Measurements from ENCODE around the gene CD28. TPM values are rescaled to one million over a fixed set of nuclear protein-coding genes. Genes with fewer than 3 reads are reported as not detected.
A peak's percentile ranks its signal among the peaks of the same experiment; 100 is the strongest.

CD28 gene
- total and polyA plus RNA-seq, 2 experiments from 2014 or later: not detected

- Histone ChIP-seq H3K9me3 (ENCODE audit: low read depth) (no peaks in the 10 kb centered on the region), H3K27ac (no peak overlapping the region), H3K27me3 (no peaks in the 10 kb centered on the region), H3K36me3 (no peaks in the 10 kb centered on the region), H3K4me1 (ENCODE audit: low read depth) (no peaks in the 10 kb centered on the region), H3K4me3 (no peak overlapping the region)
- no peak for DNase-seq (ENCODE audit: low read depth in 1 of 2, low spot score in 1 of 2)
- TF ChIP-seq, protein P1, sequence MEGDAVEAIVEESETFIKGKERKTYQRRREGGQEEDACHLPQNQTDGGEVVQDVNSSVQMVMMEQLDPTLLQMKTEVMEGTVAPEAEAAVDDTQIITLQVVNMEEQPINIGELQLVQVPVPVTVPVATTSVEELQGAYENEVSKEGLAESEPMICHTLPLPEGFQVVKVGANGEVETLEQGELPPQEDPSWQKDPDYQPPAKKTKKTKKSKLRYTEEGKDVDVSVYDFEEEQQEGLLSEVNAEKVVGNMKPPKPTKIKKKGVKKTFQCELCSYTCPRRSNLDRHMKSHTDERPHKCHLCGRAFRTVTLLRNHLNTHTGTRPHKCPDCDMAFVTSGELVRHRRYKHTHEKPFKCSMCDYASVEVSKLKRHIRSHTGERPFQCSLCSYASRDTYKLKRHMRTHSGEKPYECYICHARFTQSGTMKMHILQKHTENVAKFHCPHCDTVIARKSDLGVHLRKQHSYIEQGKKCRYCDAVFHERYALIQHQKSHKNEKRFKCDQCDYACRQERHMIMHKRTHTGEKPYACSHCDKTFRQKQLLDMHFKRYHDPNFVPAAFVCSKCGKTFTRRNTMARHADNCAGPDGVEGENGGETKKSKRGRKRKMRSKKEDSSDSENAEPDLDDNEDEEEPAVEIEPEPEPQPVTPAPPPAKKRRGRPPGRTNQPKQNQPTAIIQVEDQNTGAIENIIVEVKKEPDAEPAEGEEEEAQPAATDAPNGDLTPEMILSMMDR (IDR thresholded peaks at IDR 0.05; ENCODE audit: low read depth, low read length): no peak
These were observed 42.1 kb downstream of the CD28 start for GRCh38 chr2:203748331-203749126.

DNA sequence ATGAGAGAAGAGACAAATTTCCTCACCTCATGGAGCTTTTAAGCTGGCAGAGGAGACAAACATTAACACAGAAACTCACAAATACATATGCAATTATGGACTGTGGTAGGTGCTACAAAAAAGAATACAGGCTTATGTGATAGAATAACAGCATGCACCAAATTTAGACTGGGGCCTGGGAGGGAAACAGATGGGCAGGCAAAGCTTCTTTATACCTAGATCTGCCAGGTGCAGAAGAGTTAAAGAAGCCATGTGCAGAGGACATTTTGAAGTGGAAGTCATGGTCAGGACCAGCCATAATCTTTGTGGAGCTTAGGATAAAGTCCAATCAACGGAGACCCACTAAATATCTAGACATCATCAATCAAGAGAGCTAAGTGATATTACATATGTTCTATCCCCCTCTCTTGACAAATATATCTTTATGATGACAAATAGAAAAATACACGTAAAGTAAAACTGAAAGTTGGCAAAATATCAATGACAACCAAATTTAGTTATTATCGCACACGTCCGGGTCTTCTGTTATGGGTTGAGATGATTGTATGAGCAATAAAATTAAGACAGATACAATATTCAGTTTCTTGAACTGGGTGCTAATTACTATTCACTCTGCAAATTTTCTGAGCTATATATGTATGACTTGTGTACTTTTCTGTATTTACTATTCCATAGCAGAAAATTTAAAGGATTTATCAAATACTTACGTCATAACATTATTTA, 44.1 kb downstream of the CD28 start:
- Histone ChIP-seq H3K27me3 (no peaks in the 10 kb centered on the region), H3K36me3 (no peaks in the 10 kb centered on the region), H3K4me3 (no peak overlapping the region), H3K27ac (no peak overlapping the region), H3K9me3 (ENCODE audit: low read depth) (no peaks in the 10 kb centered on the region), H3K4me1 (ENCODE audit: low read depth) (no peaks in the 10 kb centered on the region)
- TF ChIP-seq, protein P1 (IDR thresholded peaks at IDR 0.05; ENCODE audit: low read depth, low read length): no peak
- DNase-seq (ENCODE audit: low read depth in 1 of 2, low spot score in 1 of 2): no peak

GRCh38 chr2:203751685-203752271, 45.3 kb downstream of the CD28 start:
- no peaks in the 10 kb centered on the region for H3K27me3 ChIP-seq
- H3K27ac ChIP-seq: no peak overlapping the region
- H3K4me1 ChIP-seq (ENCODE audit: low read depth): no peaks in the 10 kb centered on the region
- H3K9me3 ChIP-seq (ENCODE audit: low read depth): no peaks in the 10 kb centered on the region
- DNase-seq (ENCODE audit: low read depth in 1 of 2, low spot score in 1 of 2): peak in 1 of 2 donors; percentile 61
- no peak overlapping the region for H3K4me3 ChIP-seq
- TF ChIP-seq, protein P1 (IDR thresholded peaks at IDR 0.05; ENCODE audit: low read depth, low read length): no peak
- H3K36me3 ChIP-seq: no peaks in the 10 kb centered on the region

- no peak overlapping the region for H3K27ac ChIP-seq
- H3K36me3 ChIP-seq: no peaks in the 10 kb centered on the region
- H3K4me1 ChIP-seq (ENCODE audit: low read depth): no peaks in the 10 kb centered on the region
- DNase-seq (ENCODE audit: low read depth in 1 of 2, low spot score in 1 of 2): no peak
- H3K9me3 ChIP-seq (ENCODE audit: low read depth): no peaks in the 10 kb centered on the region
- no peak overlapping the region for H3K4me3 ChIP-seq
- TF ChIP-seq, protein P1 (IDR thresholded peaks at IDR 0.05; ENCODE audit: low read depth, low read length): no peak
- H3K27me3 ChIP-seq: no peaks in the 10 kb centered on the region
These were observed 49.7 kb downstream of the CD28 start for GRCh38 chr2:203756161-203756560.

DNA sequence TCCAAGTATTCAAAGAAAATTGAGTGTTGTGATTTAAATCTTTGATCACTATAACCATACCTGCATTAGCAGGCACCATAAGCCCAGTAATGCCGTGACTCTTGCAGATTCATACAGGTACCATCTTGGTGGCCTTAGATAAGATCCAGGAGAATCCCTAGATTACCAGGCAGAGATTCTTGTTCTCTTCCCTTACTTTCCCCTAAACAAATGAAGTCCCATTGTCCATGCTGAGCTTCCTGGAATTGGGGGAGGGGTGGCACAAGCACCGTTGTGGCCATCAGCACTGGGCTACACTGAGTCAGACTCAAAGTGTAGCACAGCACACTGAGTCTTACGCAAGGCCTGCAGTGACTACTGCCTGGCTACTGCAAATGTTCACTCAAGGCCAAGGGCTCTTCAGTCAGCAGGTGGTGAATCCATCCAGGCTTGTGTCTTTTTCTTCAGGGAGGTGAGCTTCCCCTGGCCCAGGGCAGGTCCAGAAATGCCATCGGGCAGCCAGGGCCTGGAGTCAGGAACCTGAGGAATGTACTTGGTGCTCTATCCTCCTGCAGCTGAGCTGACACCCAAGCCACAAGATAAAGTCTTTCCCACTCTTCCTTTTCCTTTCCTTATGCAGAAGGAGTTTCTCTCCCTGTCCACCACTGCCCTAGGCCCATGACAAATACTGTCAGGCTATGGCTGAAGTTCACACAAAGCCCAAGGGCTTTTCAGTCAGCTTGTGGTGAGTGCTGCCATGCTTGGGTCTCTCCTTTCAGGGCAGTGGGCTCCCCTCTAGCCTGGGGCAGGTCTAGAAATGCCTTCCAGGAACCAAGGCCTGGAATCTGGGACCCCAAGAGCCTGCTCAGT, 52.6 kb downstream of the CD28 start:
- Histone ChIP-seq H3K27ac (no peak overlapping the region), H3K36me3 (no peaks in the 10 kb centered on the region), H3K4me1 (ENCODE audit: low read depth) (no peaks in the 10 kb centered on the region), H3K4me3 (no peak overlapping the region), H3K27me3 (no peaks in the 10 kb centered on the region), H3K9me3 (ENCODE audit: low read depth) (no peaks in the 10 kb centered on the region)
- peak in 1 of 2 donors; percentile 66 for DNase-seq (ENCODE audit: low read depth in 1 of 2, low spot score in 1 of 2)
- TF ChIP-seq, protein P1 (IDR thresholded peaks at IDR 0.05; ENCODE audit: low read depth, low read length): no peak
